Measurements from ENCODE around the gene ADARB2.

GRCh38 chr10:1452777-1453176 is 284.5 kb downstream of the ADARB2 start:
- TF ChIP-seq CTCF (IDR thresholded peaks at IDR 0.05) (no peak), POLR2A (IDR thresholded peaks at IDR 0.05) (no peak)
